Breast epithelium (tissue), 4 donors: ENCODE data around the gene ARHGAP15. TPM values are rescaled to one million over a fixed set of nuclear protein-coding genes. Genes with fewer than 3 reads are reported as not detected.

Experiments
- DNase-seq, 2 donors: peaks; one replicate each; pipeline ENCODE4 v3.0.0-alpha.2; 2019; ENCODE audit warnings: low spot score in 2 of 2
- H3K27ac ChIP-seq, 2 donors: fragments of 200-600 bp; sonication (generic) in 1 of 2; one replicate each; pipeline ENCODE4 v1.5.1; 2016 to 2019; ENCODE audit warnings: mild to moderate bottlenecking in 1 of 2
- H3K27me3 ChIP-seq, 2 donors: fragments of 200-600 bp; sonication (generic) in 1 of 2; one replicate each; pipeline versions ENCODE4 v1.5.1 to v1.6.0; 2017 to 2019; ENCODE audit warnings: control low read depth in 1 of 2, mild to moderate bottlenecking in 1 of 2
- H3K36me3 ChIP-seq: fragments of 200-600 bp; one replicate; pipeline ENCODE4 v1.5.1; 2019
- H3K4me1 ChIP-seq, 2 donors: fragments of 200-600 bp; sonication (generic); one replicate each; pipeline ENCODE4 v1.5.1; 2016 to 2019; ENCODE audit warnings: control low read depth in 1 of 2
- H3K4me3 ChIP-seq, 3 donors: fragments of 200-600 bp; sonication (generic); 1 replicate in 2 of 3; 2 replicates in 1 of 3; pipeline ENCODE4 v1.5.1; 2016 to 2019; ENCODE audit warnings: mild to moderate bottlenecking in 3 of 3, moderate library complexity in 2 of 3
- H3K9me3 ChIP-seq, 2 donors: fragments of 200-600 bp; sonication (generic) in 1 of 2; one replicate each; pipeline ENCODE4 v1.5.1; 2016 to 2019; ENCODE audit warnings: control low read depth in 1 of 2
- CTCF ChIP-seq, 3 donors: fragments of 450-650 bp; IDR thresholded peaks; one replicate each; pipeline ENCODE4 v1.5.1; 2016 to 2017; ENCODE audit warnings: antibody characterized with exemption in 3 of 3, mild to moderate bottlenecking in 3 of 3, moderate library complexity in 3 of 3
- POLR2A ChIP-seq: fragments of 450-650 bp; IDR thresholded peaks from one replicate; pipeline ENCODE4 v1.6.1; 2016; ENCODE audit warnings: antibody characterized with exemption, mild to moderate bottlenecking, moderate library complexity
- POLR2AphosphoS5 ChIP-seq, 3 donors: sonication (generic); formaldehyde crosslinking; IDR thresholded peaks; one replicate each; pipeline ENCODE4 v1.6.1; 2017; ENCODE audit warnings: antibody characterized with exemption in 3 of 3
- intact Hi-C: fragments of 100-400 bp; cut with DNase I; formaldehyde crosslinking; loops from one replicate; pipeline ENCODE4 v1.15.1; 2023; ENCODE audit warnings: low total_unique reads
- total RNA-seq, 3 donors: library from RNA; depleted of rRNA; stranded (reverse); fragments of >200 nt; gene quantifications; one replicate each; pipeline ENCODE4 v1.1.0, GENCODE V29; 2016

The ARHGAP15 gene
- total RNA-seq, 3 donors from 2014 or later = 8.9 to 13.4 (median 10.7) TPM

GRCh38 chr2:143336719-143337210 is 207.5 kb downstream of the ARHGAP15 start:
- Histone ChIP-seq H3K27ac (no peak overlapping the region), H3K36me3 (no peaks in the 10 kb centered on the region), H3K4me1 (no peaks in the 10 kb centered on the region), H3K9me3 (no peaks in the 10 kb centered on the region), H3K27me3 (no peaks in the 10 kb centered on the region), H3K4me3 (no peak overlapping the region)
- no peak for DNase-seq
- intact Hi-C loops = no loop called here
- TF ChIP-seq POLR2AphosphoS5 (IDR thresholded peaks at IDR 0.05) (no peak), CTCF (IDR thresholded peaks at IDR 0.05) (no peak)

- H3K27ac ChIP-seq = no peak overlapping the region
- no peaks in the 10 kb centered on the region for H3K36me3 ChIP-seq
- H3K9me3 ChIP-seq = no peaks in the 10 kb centered on the region
- TF ChIP-seq POLR2AphosphoS5 (IDR thresholded peaks at IDR 0.05) (no peak), CTCF (IDR thresholded peaks at IDR 0.05) (no peak), POLR2A (no peak)
- DNase-seq = no peak
- intact Hi-C loops = no loop called here
- H3K4me1 ChIP-seq = no peaks in the 10 kb centered on the region
- no peaks in the 10 kb centered on the region for H3K27me3 ChIP-seq
- no peak overlapping the region for H3K4me3 ChIP-seq
These were observed 212.3 kb downstream of the ARHGAP15 start for GRCh38 chr2:143341478-143341877.

DNA sequence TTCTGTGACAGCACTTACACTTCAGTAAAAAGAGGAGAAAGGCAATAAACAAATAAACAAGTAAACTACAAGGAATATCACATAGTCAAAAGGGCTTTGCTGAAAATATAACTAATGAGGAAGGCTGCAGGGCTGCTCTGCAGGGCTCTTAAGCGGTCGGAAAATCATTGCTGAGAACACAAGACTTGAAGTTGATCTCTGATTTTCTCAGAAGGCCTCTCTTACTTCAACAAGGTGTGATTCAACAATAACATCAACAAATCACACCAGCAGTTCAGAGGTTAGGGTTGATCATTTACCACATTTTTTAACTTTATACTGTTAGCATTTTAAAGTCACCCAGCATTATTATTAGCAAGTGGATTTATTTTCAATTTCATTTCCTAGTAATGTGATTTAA is 215.6 kb downstream of the ARHGAP15 start:
- intact Hi-C loops = no loop called here
- Histone ChIP-seq H3K4me3 (no peak overlapping the region), H3K27ac (no peak overlapping the region), H3K36me3 (no peaks in the 10 kb centered on the region), H3K4me1 (no peaks in the 10 kb centered on the region), H3K9me3 (no peaks in the 10 kb centered on the region), H3K27me3 (no peaks in the 10 kb centered on the region)
- TF ChIP-seq POLR2AphosphoS5 (IDR thresholded peaks at IDR 0.05) (no peak), POLR2A (no peak), CTCF (IDR thresholded peaks at IDR 0.05) (no peak)
- DNase-seq = no peak

DNA sequence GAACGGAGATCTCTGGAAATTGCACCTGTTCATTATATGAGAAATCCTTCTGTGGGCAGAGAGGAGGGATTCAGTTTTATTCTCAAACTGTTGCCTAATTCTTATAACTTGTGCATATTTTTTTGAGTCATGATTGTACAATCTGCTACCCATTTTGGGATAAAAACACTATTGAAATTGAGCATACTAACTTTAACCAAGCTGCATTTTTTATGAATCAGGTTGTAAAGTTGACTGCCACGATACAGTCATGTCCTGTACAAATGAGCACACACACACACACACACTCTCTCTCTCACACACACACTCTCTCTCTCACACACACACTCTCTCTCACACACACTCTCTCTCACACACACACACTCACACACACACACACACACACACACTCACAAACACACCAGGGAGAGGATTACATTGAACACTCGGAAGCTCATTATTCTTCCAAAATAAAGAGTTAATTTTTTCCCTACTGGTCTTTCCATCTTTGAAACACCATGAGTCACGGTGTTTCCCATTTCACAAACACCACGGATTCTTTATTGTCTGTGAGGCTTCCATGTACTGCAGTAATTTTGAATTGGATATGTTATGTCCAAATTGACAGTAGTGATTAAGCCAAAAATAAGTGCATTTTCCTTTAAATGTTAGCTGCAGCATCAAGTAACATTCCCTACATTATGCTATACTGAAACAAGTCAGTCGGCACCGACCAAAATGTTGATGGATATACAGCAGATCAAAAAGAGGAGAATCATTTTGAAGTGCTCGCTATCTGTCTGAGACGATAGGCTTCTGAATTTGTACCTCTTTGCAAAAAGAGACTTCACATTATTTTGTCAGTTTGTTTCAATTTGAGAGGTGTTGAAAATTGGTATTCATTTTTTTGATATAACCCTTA is 216.9 kb downstream of the ARHGAP15 start:
- no peaks in the 10 kb centered on the region for H3K27me3 ChIP-seq
- no peak for DNase-seq
- intact Hi-C loops = no loop called here
- H3K9me3 ChIP-seq = no peaks in the 10 kb centered on the region
- TF ChIP-seq POLR2A (no peak), POLR2AphosphoS5 (IDR thresholded peaks at IDR 0.05) (no peak), CTCF (IDR thresholded peaks at IDR 0.05) (no peak)
- no peak overlapping the region for H3K4me3 ChIP-seq
- no peaks in the 10 kb centered on the region for H3K36me3 ChIP-seq
- H3K4me1 ChIP-seq = no peaks in the 10 kb centered on the region
- no peak overlapping the region for H3K27ac ChIP-seq

GRCh38 chr2:143347271-143347695 is 218.1 kb downstream of the ARHGAP15 start:
- H3K36me3 ChIP-seq = no peaks in the 10 kb centered on the region
- no peak overlapping the region for H3K27ac ChIP-seq
- no peaks in the 10 kb centered on the region for H3K9me3 ChIP-seq
- H3K27me3 ChIP-seq = no peaks in the 10 kb centered on the region
- H3K4me1 ChIP-seq = no peaks in the 10 kb centered on the region
- intact Hi-C loops = no loop called here
- no peak for DNase-seq
- no peak overlapping the region for H3K4me3 ChIP-seq
- no peak for TF ChIP-seq CTCF (IDR thresholded peaks at IDR 0.05)
- no peak for TF ChIP-seq POLR2AphosphoS5 (IDR thresholded peaks at IDR 0.05)
- no peak for TF ChIP-seq POLR2A
